GM21528 (cell line): Measurements from ENCODE around the gene ZNF425.
"Not testable (repeated sequence)": the region's sequence is repeated elsewhere in the genome, so short reads cannot be mapped to it uniquely, and the experiment has no call there.

Source experiments
- ATAC-seq: cut with Tn5 transposase; IDR thresholded peaks from one replicate; pipeline ENCODE4 v1.9.1; 2021; ENCODE audit warnings: mild to moderate bottlenecking, moderate library complexity; ENCODE audit not compliant: unreplicated experiment, low FRiP score

The ZNF425 gene, protein sequence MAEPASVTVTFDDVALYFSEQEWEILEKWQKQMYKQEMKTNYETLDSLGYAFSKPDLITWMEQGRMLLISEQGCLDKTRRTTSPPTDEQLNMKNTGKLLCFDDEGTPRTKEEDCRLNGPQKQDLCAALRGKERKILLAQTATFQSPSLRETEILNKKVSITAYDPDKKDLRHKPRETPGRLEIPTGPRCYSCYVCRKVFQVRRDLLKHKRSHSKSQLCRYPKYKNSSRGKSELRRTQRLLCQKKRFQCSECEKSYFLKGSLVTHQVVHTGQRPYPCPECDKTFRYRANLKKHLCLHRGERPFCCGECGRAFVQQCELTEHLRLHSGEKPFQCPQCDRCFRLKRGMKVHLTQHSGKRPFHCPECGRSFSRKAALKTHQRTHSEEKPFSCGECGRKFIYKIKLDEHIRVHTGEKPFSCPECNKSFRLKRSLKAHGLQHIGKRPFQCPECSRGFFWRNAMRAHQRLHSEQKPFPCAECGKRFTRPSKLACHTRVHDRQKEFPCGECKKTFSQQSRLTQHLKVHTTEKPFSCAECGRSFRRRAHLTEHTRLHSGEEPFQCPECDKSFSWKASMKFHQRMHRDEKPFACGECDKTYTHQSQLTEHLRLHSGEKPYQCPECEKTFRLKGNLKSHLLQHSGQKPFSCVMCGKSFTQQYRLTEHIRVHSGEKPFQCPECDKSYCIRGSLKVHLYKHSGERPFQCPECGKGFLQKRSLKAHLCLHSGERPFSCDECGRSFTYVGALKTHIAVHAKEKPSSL

DNA sequence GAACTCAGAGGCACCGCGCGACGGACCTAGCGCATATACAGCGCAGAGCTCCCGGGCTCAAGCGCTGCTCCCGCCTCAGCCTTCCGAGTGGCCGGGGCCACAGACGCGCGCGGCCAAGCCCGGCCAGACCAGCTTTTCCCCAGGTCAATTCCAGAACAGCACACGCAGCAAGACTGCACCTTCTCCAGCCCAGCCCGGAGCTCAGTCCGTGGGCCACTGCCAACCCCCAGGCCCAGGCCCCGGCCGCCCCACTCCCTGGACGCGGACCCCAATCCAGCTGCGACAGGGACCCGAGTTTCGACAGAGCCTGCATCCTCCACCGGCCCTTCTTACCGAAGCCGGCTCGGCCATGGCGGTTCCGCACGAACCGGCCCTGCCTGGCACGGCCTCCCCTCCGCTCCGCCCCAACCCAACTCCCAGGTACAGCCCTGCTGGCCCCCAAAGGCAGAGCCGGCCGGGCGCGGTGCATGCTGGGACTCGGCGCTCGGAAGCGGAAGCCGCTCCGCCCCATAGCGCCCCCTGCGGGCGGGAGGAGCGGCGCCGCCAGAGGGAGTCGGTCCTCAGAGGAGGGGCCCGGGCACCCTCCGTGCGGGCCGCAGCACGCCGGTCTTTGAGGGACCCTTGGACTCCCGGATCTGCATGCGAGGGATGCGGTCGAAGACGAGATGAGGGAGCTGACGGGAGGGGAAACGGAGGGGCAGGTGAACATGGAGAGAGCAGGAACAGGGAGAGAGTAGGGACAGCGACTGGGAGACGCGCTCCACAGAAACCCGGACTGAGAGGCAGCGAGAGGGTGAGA lies at the start of gene ZNF425:
ZNF425 (minus strand) TSS at position 462 of the 799 bp plus-strand sequence; CDS start at position 351, 111 bp downstream.
- ATAC-seq = peak; percentile 89

DNA sequence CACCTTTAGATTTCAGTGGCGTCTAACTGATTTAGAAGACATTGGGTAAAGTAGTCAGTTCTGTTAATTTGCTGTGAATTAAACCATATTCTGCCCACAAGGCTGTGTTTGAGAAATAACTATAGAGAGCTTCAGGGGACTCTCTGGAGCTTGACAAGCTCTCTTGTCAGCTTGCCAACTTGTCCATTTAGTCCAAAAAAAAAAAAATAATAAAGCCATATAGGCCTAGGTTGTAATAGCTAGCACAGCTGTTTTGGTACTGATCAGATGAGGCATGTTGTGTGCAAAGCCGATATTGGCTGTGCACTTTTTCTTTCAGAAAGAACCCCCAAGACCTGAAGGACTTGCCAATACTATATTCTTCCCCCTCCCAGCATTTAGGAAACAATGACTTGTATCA lies 49.0 kb upstream of the ZNF425 start:
- no peak for ATAC-seq

DNA sequence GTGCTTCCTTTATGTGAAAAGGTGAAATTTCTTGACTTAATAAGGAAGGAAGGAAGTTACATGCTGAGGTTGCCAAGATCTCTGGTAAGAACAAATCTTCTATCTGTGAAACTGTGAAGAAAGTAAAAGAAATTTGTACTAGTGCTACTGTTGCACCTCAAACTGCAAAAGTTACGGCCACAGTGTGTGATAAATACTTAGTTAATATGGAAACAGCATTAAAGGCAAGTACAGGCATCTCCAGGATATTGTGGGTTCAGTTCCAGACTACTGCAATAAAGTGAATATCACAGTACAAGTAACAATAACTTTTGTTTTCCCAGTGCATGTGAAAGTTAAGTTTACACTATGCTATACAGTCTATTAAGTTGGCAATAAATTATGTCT lies 46.4 kb upstream of the ZNF425 start:
- no peak for ATAC-seq

DNA sequence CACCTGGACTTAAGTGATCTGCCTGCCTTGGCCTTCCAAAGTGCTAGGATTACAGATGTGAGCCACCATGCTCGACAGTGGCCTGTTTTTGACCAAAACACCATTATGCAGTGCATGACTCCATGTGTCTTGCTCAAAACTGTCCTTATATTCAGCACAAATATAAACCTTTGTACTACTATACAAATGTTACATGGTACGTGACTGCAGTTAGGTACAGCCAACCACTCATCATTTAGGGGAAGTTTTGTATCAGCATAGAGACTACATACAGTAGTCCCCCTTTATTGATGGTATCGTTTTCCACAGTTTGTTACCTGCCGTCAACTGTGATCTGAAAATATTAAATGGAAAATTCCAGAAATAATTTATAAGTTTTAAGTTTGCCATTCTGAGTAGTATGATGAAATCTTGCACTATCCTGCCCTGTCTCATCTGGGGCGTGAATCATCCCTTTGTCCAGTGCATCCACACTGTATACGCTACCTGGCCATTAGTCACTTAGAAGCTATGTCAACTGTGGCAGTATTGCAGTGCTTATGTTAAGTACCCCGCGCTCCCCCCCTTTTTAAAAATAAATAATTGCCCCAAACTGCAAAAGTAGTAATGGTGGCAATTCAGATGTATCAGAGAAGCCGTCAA lies 45.9 kb upstream of the ZNF425 start:
- no peak for ATAC-seq

DNA sequence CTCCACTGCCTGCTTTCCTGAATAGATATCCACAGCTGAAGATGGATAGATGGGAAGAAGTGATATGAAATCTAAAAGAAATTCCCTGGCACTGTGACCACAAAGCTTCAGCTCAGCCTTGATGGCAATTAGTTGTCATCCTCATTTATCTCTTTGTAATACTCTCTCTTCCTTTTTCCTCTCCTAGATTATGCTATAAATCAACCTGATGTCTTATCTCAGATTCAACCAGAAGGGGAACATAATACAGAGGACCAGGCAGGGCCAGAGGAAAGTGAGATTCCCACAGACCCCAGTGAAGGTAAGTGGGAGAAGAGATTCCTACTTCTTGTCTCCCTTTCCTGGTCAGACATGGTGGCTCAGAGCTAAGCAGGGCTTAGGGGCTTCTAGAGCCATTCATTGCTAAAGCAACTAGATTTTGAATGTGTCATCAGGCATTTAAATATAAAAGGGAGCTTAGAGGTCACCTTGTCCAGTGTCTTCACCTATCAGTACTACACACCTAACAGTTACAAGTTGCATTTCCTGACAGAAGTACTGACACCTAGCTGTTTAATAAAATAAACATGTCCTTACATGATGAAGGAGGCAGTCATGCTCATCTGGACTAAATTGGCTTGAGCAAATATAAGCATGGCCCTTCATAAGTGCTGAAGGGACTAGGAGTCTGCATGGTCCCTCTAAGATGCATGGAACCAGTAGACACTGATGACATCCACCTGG lies 40.7 kb upstream of the ZNF425 start:
- no peak for ATAC-seq

DNA sequence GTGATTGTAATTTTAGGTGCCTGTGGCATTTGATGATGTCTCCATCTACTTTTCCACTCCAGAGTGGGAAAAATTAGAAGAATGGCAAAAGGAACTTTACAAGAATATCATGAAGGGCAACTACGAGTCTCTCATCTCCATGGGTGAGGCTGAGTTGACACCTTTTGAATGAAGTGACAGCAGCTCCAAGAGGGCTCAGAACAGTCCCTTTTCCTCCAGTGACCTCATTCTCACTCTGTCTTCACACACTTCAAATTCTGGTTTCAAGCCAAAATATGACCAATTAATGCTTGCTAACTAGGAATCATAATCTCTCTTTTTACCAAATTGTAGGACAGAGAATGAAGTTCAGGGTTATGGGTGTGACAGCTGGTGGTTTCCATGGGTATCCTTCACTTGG lies 40.0 kb upstream of the ZNF425 start:
- no peak for ATAC-seq

DNA sequence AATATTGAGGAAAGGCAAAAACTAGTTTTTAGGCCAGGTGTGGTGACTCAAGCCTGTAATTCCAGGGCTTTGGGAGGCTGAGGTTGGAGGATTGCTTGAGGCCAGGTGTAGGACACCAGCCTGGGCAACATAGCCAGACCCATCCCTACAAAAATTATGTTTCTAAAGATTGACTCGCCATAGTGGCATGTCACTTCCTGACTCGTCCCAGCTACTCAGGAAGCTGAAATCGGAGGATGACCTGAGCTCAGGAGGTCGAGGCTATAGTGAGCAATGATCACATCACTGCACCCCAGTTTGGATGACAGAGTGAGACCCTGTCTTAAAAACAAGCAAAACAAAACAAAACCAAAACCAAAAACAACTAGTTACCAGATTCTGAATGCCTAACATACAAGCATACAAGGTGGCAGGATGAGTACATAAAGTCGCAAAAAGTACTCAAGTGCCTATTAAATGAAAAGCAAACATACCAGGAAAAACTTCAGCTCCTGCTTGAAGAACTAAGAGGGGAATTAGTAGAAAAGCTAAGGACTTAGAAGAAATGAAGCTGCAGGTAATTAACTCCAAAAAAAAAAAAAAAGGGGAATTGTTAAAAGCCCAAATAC lies 35.2 kb upstream of the ZNF425 start:
- ATAC-seq = no peak

DNA sequence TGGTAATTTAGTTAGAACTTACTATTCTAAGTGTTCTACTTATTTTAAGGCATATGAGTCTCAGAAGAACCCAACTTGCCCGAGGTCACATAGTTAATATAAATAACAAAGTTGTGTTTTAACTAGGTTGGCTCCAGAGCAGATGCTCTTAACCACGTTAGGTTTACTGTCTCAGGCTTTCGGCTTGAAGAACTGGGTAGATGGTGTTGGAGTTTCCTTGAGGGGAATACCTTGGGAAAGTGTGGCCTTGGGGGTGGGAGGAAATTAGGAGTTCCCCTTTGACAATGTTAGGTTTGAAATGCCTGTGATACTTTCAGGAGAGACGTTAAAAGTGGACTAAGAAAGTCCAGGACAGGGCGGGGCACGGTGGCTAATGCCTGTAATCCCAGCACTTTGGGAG lies 30.8 kb upstream of the ZNF425 start:
- ATAC-seq = no peak

DNA sequence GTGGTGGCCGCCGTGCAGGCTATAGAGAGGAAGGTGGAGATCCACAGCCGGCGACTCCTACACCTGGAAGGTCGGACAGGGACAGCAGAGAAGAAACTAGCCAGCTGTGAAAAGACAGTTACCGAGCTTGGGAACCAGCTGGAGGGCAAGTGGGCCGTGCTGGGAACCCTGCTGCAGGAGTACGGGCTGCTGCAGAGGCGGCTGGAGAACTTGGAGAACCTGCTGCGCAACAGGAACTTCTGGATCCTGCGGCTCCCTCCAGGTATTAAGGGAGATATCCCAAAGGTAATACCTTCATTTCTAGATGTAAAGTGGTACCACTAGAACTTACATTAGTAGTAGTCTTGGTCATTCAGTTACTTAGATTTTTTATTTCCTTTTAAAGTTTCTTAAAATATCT lies 27.9 kb upstream of the ZNF425 start:
- no peak for ATAC-seq

DNA sequence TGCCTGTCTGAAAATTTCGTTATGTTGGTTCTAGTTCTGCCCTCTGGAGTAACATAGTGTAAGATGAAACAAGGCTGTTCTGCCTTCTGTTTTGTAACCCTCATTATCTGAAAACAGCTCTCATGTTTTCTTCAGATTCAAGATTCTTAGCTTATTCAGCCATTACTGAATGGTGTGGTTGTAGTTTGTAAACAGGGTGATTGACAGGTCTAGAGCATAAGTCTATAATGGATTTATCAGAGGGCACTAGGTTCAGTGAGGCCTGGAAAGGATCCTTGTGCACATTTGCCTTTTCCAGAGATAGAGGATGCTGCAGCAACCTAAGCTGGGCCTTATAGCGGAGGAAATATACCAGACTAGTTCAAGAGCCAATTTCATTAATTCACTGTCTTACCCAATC lies 27.2 kb upstream of the ZNF425 start:
- ATAC-seq = no peak

DNA sequence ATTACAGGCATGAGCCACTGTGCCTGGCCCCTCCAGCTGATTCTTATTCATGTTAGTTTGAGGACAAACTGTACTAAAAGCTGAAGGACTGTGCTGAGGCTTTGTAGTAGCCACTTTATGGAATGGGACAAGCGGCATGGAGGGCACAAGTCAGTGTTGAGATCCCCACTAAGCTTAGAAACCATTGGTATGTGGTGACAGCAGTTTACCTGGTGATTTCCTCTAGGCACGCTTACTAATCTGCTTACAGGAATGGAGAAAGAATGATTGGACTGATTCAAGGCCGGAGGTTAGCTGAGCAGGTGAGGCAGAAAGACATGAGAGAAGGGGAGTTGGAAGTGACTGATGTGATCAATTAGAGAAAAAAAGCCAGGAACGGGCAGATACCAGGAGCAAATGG lies 24.9 kb upstream of the ZNF425 start:
- no peak for ATAC-seq

DNA sequence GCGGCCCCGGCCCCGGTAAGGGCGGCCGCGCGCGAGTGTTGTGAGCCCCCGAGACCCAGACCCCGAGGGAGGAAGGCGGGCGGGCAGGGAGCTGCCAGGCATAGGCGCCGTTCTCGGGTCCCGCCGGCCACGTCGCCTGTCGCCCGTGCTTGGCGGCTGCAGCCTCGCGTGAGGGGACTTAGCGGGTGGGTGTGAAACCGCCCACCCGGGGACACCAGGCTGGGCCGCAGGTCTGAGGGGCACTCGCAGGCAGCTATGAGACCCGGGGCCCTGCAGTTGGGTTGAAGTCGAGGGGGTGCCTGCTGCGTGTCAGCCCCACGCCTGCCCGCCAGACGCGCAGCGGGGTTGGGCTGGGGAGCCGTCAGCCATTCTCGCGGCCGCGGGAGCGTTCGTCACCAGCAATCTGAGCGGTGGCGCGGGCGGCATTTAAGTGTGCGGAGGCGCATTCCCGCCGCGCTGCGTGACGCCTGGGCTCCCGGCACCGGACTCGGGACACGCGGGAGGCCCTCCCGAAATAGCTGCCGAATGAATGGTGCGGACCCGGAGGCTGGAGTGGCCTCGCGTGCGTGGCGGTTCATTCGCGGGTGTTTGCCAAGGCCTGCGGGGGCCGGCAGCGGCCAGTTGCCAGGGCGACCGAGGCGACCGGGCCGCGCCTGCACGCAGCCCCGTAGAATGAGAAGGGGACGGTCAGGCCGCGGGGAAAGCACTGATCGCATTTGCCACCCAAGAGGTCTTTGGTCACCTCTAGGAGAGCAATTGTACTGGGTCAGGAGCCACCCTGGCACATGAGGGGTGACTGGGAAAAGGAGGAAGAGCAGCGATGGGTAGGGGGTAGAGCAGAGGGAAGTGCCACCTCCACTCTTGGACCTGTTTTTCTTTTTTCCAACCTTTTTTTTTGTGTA lies 21.9 kb upstream of the ZNF425 start:
- peak; percentile 47 for ATAC-seq

DNA sequence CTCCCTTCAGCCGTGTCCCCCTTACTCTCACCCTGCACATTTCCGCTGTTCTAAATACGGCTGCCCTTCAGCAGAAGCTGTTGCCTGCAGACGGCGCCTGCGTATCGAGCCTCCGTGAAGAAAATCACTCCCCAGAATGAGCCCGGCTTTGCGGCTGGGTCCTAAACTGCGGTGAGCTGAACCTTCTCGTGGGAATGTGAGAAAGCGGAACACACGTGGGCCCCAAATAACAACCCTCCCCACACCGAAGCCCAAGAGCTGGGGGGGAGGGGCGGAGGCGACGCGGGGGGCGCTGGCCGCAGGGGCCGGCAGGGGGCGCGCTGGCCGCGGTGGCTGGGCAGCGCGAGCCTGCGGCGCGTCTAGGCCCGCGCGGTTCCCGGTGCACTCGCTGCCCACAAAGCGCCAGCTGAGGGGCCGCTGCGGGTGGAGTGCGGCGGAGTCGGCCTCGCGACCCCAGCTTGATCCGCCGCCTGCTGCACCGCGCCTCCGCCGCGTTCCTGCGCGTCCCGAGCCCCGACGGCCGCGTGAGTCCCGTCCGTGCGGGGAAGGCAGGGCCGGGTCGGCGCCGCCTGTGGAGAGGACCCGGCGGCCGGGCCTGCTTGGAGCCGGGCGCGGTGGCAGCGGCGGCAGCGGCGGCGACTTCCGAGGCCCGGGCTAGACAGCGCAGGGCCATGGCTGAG lies 21.1 kb upstream of the ZNF425 start, which contains the start of gene ZNF398:
ZNF398 (plus strand) TSS at position 382 of the 680 bp plus-strand sequence; CDS start at position 672, 290 bp downstream.
- peak; percentile 75 for ATAC-seq

DNA sequence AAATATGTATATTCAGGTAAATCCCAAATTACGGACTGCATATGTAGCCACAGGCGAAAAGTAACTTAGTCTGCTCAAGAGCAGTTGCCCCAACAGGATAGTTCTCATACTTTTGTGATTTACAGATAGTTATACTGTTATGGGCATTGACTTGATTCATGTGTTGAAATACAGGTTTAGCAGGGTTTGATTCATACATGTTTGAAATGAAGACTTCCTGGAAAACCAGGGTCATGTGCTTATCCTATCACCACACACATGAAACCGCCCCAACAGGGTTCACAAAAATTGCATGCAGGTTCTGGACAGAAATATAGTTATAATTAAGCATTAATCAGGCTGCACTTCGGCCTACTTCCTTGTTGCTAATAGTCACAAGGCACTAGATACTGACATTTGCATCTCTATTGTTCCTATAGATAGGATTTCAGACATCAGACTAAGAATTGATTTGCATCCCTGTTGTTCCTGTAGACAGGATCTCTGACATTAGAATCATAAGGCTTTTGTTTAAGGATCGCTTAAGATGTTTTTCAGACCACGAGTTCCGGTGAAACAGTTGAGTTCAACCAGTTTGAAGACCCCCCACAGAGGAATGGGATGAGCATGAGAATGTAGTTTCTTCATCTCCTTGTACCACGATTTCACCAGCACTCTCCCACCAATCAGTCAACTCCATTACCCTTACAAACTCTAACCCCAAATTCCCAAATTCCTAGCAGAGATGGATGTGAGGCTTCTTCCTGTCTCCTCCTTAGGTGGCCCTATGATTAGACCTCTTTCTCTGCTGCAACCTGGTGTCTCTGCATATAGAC lies 19.1 kb upstream of the ZNF425 start:
- ATAC-seq = no peak

DNA sequence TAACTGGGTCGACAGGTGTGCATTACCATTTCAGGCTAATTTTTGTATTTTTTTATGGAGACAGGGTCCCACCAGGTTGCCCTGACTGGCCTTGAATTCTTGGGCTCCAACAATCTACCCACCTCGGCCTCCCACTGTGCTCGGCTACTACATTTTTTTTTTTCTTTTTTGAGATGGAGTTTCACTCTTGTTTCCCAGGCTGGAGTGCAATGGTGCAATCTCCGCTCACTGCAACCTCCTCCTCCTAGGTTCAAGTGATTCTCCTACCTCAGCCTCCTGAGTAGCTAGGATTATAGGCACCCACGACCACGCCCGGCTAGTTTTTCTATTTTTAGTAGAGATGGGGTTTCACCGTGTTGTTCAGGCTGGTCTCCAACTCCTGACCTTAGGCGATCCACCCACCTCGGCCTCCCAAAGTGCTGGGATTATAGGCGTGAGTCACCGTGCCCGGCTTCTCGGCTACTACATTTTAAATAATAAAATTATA lies 18.4 kb upstream of the ZNF425 start:
- ATAC-seq = not testable (repeated sequence)

DNA sequence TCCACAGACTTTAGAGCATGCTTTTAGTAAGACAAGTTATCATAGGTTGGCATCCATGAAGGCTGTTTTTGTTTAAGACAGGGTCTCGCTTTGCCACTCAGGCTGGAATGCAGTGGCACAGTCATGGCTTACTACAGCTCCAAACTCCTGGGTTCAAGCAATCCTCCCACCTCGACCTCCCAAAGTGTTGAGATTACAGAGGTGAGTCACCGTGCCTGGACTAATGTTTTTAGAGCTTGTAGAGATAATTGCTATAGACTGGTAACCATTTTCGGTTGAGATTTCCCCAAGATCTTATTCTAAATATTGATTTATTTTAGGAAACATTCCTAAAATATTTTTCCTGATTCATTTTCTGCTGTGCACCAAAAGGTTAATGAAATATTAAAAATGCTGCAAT lies 15.8 kb upstream of the ZNF425 start:
- ATAC-seq = no peak

DNA sequence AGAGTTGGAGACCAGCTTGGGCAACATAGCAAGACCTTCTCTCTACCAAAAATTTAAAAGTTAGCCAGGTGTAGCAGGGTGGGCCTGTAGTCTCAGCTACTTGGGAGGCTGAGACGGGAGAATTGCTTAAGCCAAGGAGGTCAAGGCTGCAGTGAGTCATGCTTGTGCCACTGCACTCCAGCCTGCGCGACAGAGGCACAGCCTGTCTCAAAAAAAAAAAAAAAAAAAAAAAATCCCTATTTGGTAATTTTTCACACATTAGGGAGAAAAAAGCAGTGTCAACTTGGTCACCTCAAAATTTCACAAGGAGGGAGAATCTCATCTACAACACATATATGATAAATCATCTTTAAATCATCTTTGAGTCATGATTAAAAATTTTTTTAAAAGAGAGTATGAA lies 14.7 kb upstream of the ZNF425 start:
- ATAC-seq = no peak
